ENCODE data around the gene SIAH2. TPM values are rescaled to one million over a fixed set of nuclear protein-coding genes. Genes with fewer than 3 reads are reported as not detected.

SIAH2 gene
- total RNA-seq, 6 experiments from 2014 or later = 20.5 to 53.0 (median 36.5) TPM

DNA sequence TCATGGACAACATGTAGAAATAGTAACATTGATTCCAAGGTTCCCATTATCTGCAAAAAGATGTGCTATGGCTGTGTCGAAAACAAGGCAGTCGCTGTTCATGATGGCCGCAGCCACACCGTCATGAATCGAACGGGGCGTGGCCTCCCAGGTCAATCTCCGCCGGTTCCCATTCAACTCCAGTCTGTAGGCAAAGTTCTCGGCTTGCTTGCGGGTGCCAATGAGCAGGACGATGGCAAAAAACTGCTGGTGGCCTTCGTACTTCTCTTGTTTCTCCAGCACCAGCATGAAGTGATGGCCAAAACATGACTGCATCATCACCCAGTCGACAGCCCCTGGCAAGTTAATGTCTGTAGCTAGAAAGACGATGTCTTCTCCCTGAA lies 20.8 kb downstream of the SIAH2 start:
- H3K4me1 ChIP-seq = peaks cover 0 to 93% (median 46%) of the 10 kb centered on the region in 4 donors
- H3K9me3 ChIP-seq = no peaks in the 10 kb centered on the region
- ATAC-seq (no peak), DNase-seq (peak in 1 of 3 donors; percentile 64)
- H3K27ac ChIP-seq = peak overlapping the region; percentile 66 to 94 (median 75)
- H3K27me3 ChIP-seq = no peaks in the 10 kb centered on the region
- no peak overlapping the region for H3K4me3 ChIP-seq
- TF ChIP-seq POLR2A (IDR thresholded peaks at IDR 0.05) = no peak
- TF ChIP-seq CTCF (IDR thresholded peaks at IDR 0.05) = no peak
- H3K36me3 ChIP-seq = peaks cover 0 to 12% (median 0%) of the 10 kb centered on the region in 4 donors
- intact Hi-C loops (cut with DNase I) = no loop called here
- 74% methylated on average over 9 of the region's 15 CpGs for whole genome bisulfite sequencing (ENCODE audit: insufficient coverage, low coverage, low lambda C conversion rate, missing lambda C conversion rate)

GRCh38 chr3:150741497-150742140 lies 21.4 kb downstream of the SIAH2 start:
- intact Hi-C loops (cut with DNase I) = no loop called here
- 37% methylated on average over 5 of the region's 5 CpGs for WGBS (ENCODE audit: insufficient coverage, low coverage, low lambda C conversion rate, missing lambda C conversion rate)
- peak overlapping the region; percentile 66 to 94 (median 75) for H3K27ac ChIP-seq
- H3K36me3 ChIP-seq = peaks cover 0 to 12% (median 0%) of the 10 kb centered on the region in 4 donors
- H3K27me3 ChIP-seq = no peaks in the 10 kb centered on the region
- ATAC-seq = peak; percentile 2 to 32 (median 14)
- peak overlapping the region in 1 of 3 donors; percentile 11 for H3K4me3 ChIP-seq
- no peaks in the 10 kb centered on the region for H3K9me3 ChIP-seq
- DNase-seq = peak in 1 of 3 donors; percentile 73
- peaks cover 0 to 93% (median 45%) of the 10 kb centered on the region in 4 donors for H3K4me1 ChIP-seq
- TF ChIP-seq CTCF (IDR thresholded peaks at IDR 0.05) = no peak
- no peak for TF ChIP-seq POLR2A (IDR thresholded peaks at IDR 0.05)

DNA sequence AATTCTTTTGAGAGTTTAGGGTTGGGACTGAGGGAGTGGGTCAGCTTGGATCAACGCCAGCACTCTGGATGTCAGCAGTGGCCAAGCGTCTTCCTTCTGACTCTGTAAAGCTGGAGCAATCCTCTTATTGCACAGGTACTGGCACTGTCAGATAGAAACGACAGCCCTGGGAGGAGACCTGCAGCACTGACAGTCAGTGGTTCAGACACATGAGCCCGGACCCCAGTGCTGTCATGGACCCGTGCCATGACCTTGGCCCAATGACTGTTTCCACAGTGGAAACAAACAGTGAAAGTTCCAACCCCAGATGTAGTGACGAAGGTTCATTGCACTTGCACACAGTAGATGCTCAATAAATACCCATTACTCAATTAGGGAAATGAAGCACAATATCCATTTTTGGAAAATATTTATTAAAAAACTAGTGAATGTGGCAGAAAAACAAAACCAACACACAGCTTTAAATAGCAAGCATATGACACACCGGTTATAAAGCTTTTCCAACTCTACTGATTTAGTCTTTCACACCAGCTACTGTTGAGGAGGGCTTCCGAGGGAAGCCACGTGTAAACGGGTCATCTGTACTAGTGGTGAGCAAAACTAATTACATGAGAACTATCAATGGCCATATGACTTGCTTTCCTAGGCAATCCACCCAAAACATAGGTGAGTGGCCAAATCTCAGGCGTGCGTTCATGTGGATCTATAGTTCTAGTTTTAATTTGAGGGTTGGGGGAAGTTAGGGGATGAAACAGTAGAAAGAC lies 22.1 kb downstream of the SIAH2 start:
- Histone ChIP-seq H3K36me3 (peaks cover 0 to 12% (median 0%) of the 10 kb centered on the region in 4 donors), H3K4me3 (no peak overlapping the region), H3K27ac (peak overlapping the region; percentile 72 to 94 (median 75)), H3K4me1 (peaks cover 0 to 94% (median 45%) of the 10 kb centered on the region in 4 donors), H3K27me3 (no peaks in the 10 kb centered on the region), H3K9me3 (no peaks in the 10 kb centered on the region)
- intact Hi-C loops (cut with DNase I) = no loop called here
- peak; percentile 81 to 92 (median 89) for DNase-seq
- peak; percentile 40 to 66 (median 54) for ATAC-seq
- WGBS (ENCODE audit: insufficient coverage, low coverage, low lambda C conversion rate, missing lambda C conversion rate) = 29% methylated on average over 12 of the region's 12 CpGs
- no peak for TF ChIP-seq CTCF (IDR thresholded peaks at IDR 0.05)
- peak; percentile 64 for TF ChIP-seq POLR2A (IDR thresholded peaks at IDR 0.05)

DNA sequence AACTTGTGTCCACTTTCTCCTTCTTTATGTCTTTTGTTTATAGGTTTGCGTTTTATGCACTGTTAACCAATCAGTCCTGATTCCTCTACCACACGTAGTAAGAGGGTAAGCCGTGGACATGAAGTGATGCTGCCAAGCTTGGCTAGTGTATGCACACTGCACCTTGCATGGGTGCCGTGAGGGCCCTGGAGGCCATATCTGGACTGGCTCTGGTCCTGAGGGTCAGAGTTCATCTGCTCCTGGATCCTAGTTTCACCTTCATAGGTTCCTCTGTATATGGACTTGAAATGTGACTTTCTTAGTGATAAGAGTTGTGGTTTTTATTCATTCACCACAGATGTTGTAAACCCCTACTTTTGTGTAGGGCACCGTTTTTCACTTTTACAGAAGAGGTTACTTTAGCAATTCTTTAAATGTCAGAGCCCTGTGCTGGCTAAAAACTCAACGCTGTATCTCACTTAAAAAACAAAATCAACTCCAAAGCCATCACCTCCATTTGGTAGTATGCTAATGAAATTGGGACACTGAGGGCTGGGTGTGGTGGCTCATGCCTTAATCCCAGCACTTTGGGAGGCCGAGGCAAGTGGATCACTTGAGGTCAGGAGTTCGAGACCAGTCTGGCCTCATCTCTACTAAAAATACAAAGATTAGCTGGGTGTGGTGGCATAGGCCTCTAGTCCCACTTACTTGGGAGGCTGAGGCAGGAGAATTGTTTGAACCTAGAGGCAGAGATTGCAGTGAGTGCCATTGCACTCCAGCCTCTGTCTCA lies 22.9 kb downstream of the SIAH2 start:
- ATAC-seq = peak; percentile 31 to 65 (median 44)
- no peak overlapping the region for H3K4me3 ChIP-seq
- H3K36me3 ChIP-seq = peaks cover 0 to 12% (median 0%) of the 10 kb centered on the region in 4 donors
- no peaks in the 10 kb centered on the region for H3K9me3 ChIP-seq
- peak; percentile 21 for TF ChIP-seq POLR2A (IDR thresholded peaks at IDR 0.05)
- TF ChIP-seq CTCF (IDR thresholded peaks at IDR 0.05) = no peak
- peaks cover 0 to 94% (median 45%) of the 10 kb centered on the region in 4 donors for H3K4me1 ChIP-seq
- DNase-seq = peak in 2 of 3 donors; percentile 75 to 82
- whole genome bisulfite sequencing (ENCODE audit: insufficient coverage, low coverage, low lambda C conversion rate, missing lambda C conversion rate) = 35% methylated on average over 8 of the region's 8 CpGs
- intact Hi-C loops (cut with DNase I) = no loop called here
- H3K27me3 ChIP-seq = no peaks in the 10 kb centered on the region
- peak overlapping the region; percentile 72 to 94 (median 75) for H3K27ac ChIP-seq

Measured in right lobe of liver (tissue), 6 donors.